Measurements from ENCODE around the gene LRP5.
"Not testable (repeated sequence)": the region's sequence is repeated elsewhere in the genome, so short reads cannot be mapped to it uniquely, and the experiment has no call there.

The LRP5 gene

DNA sequence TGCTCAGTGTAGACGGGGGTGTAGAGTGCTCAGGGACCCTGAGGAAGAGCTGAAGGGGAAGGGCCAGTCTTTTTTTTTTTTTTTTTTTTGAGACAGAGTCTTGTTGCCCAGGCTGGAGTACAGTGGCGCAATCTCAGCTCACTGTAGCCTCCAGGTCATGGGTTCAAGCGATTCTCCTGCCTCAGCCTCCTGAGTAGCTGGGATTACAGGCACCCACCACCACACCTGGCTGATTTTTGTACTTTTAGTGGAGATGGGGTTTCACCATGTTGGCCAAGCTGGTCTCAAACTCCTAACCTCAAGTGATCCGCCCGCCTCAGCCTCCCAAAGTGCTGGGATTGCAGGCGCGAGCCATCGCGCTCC lies 12.9 kb upstream of the LRP5 start:
- H3K27ac ChIP-seq (replicated peaks; ENCODE audit: low read length); H3K9me3 ChIP-seq (replicated peaks in 1 of 2; ENCODE audit: control insufficient read depth in 2 of 2, insufficient read depth in 1 of 2, low read depth in 1 of 2, low read length in 2 of 2); H3K4me1 ChIP-seq (ENCODE audit: control insufficient read depth in 2 of 2, insufficient read depth in 1 of 2, low read depth in 1 of 2, low read length in 2 of 2); H3K4me2 ChIP-seq (ENCODE audit: insufficient read depth, low read length, poor library complexity, severe bottlenecking); H2AFZ ChIP-seq (ENCODE audit: low read length); DNase-seq (ENCODE audit: low spot score); H3K36me3 ChIP-seq (replicated peaks in 1 of 2; ENCODE audit: control insufficient read depth in 2 of 2, insufficient read depth in 2 of 2, low read length in 2 of 2); H2BK5ac ChIP-seq (ENCODE audit: low read length); H3K9ac ChIP-seq (ENCODE audit: low read depth, low read length, poor library complexity); H4K91ac ChIP-seq (ENCODE audit: low read depth, low read length, poor library complexity); H3K23ac ChIP-seq (ENCODE audit: low read depth, low read length, poor library complexity); H2BK120ac ChIP-seq (ENCODE audit: low read depth, low read length); H3K79me1 ChIP-seq (ENCODE audit: low read depth, low read length); H2AK5ac ChIP-seq (ENCODE audit: low read depth, low read length); H3K4me3 ChIP-seq (ENCODE audit: low read length in 2 of 2); H4K8ac ChIP-seq (ENCODE audit: low read depth, low read length); H3K14ac ChIP-seq (ENCODE audit: low read length); H3K18ac ChIP-seq (ENCODE audit: low read length): not testable (repeated sequence)
- WGBS, 2 donors (ENCODE audit: extremely low coverage in 2 of 2, insufficient read length in 2 of 2, insufficient replicate concordance in 1 of 2): no CpG with 5 or more reads among the region's 9 CpGs
- Histone ChIP-seq H2BK15ac (ENCODE audit: low read length) (peak overlapping the region; percentile 58), H3K27me3 (ENCODE audit: control insufficient read depth in 3 of 3, insufficient read depth in 3 of 3, low read depth in 1 of 3, low read length in 3 of 3) (peaks cover 0 to 18% (median 0%) of the 10 kb centered on the region in 3 experiments), H2BK12ac (ENCODE audit: low read length) (peak overlapping the region; percentile 58), H3K4ac (ENCODE audit: low read length) (peak overlapping the region; percentile 76)

DNA sequence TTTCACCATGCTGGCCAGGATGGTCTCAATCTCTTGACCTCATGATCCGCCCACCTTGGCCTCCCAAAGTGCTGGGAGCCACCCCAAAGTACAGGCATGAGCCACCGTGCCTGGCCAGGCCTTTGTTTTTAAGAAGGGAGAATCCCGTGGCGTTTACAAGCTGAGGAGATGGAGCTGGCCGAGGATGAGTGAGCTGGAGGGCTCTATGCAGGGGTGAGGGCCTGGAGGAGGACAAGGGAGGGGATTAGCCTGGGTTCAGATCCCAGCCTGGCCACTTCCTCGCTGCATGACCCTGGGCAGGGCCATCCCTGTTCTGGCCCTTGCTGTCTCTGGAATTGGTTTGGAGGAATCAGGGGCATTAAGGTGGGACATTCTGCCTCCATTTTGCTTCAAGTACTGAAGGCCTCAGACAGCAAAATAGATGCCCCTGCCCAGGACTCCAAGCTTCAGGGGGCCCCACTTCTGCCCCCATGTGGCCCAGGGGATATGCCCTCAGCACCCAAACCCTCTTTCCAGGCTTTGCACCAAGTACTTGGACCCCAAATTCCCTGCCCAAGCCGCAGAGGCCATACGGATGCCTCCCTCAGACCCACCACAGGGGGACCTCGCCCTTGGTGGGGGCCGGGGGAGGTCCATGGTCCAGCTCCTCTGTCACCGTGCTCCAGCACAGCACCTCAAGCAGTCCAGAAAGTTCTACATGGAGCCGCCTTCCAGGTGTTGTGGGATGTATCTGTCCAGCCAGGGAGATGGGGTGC lies 12.1 kb upstream of the LRP5 start:
- Histone ChIP-seq H2BK120ac (ENCODE audit: low read depth, low read length) (no peak overlapping the region), H3K4me3 (ENCODE audit: low read length in 2 of 2) (no peak overlapping the region), H2BK5ac (ENCODE audit: low read length) (no peak overlapping the region), H3K4ac (ENCODE audit: low read length) (no peak overlapping the region), H2AK5ac (ENCODE audit: low read depth, low read length) (no peak overlapping the region), H4K91ac (ENCODE audit: low read depth, low read length, poor library complexity) (no peak overlapping the region), H3K4me2 (ENCODE audit: insufficient read depth, low read length, poor library complexity, severe bottlenecking) (no peak overlapping the region), H3K9ac (ENCODE audit: low read depth, low read length, poor library complexity) (no peak overlapping the region), H4K8ac (ENCODE audit: low read depth, low read length) (no peak overlapping the region), H2BK12ac (ENCODE audit: low read length) (no peak overlapping the region), H2BK15ac (ENCODE audit: low read length) (no peak overlapping the region), H3K23ac (ENCODE audit: low read depth, low read length, poor library complexity) (no peak overlapping the region), H3K18ac (ENCODE audit: low read length) (peak overlapping the region; percentile 6), H3K36me3 (replicated peaks in 1 of 2; ENCODE audit: control insufficient read depth in 2 of 2, insufficient read depth in 2 of 2, low read length in 2 of 2) (no peaks in the 10 kb centered on the region), H2AFZ (ENCODE audit: low read length) (no peak overlapping the region), H3K14ac (ENCODE audit: low read length) (no peak overlapping the region), H3K27ac (replicated peaks; ENCODE audit: low read length) (no peak overlapping the region), H3K9me3 (replicated peaks in 1 of 2; ENCODE audit: control insufficient read depth in 2 of 2, insufficient read depth in 1 of 2, low read depth in 1 of 2, low read length in 2 of 2) (peaks cover 4 to 12% of the 10 kb centered on the region in 2 donors), H3K27me3 (ENCODE audit: control insufficient read depth in 3 of 3, insufficient read depth in 3 of 3, low read depth in 1 of 3, low read length in 3 of 3) (peaks cover 0 to 18% (median 0%) of the 10 kb centered on the region in 3 experiments), H3K79me1 (ENCODE audit: low read depth, low read length) (peaks cover 3% of the 10 kb centered on the region), H3K4me1 (ENCODE audit: control insufficient read depth in 2 of 2, insufficient read depth in 1 of 2, low read depth in 1 of 2, low read length in 2 of 2) (peaks cover 0 to 2% of the 10 kb centered on the region in 2 donors)
- DNase-seq (ENCODE audit: low spot score): no peak
- no CpG with 5 or more reads among the region's 12 CpGs for WGBS, 2 donors (ENCODE audit: extremely low coverage in 2 of 2, insufficient read length in 2 of 2, insufficient replicate concordance in 1 of 2)

DNA sequence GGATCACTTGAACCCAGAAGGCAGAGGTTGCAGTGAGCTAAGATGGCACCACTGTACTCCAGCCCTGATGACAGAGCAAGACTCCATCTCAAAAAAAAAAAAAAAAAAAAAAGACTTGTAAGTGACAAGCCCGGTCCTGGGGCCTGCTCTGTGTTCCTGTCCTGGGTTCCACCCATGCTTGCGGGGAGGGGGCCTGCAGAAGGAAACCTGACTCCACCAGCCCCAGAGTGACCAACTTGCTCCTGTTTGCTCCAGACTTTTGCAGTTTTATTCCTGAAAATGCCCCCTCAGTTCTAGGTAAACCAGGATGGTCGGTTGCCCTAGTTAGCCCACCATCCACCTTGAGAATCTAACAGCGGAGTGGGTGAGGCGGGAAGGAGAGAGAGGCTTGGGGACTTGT lies 10.1 kb upstream of the LRP5 start:
- no peak overlapping the region for H2BK5ac ChIP-seq (ENCODE audit: low read length)
- H3K14ac ChIP-seq (ENCODE audit: low read length): no peak overlapping the region
- H3K4me3 ChIP-seq (ENCODE audit: low read length in 2 of 2): no peak overlapping the region
- H3K9me3 ChIP-seq (replicated peaks in 1 of 2; ENCODE audit: control insufficient read depth in 2 of 2, insufficient read depth in 1 of 2, low read depth in 1 of 2, low read length in 2 of 2): peaks cover 4 to 12% of the 10 kb centered on the region in 2 donors
- no peak overlapping the region for H4K91ac ChIP-seq (ENCODE audit: low read depth, low read length, poor library complexity)
- H2AFZ ChIP-seq (ENCODE audit: low read length): no peak overlapping the region
- no peak overlapping the region for H3K4ac ChIP-seq (ENCODE audit: low read length)
- peaks cover 3% of the 10 kb centered on the region for H3K79me1 ChIP-seq (ENCODE audit: low read depth, low read length)
- WGBS, 2 donors (ENCODE audit: extremely low coverage in 2 of 2, insufficient read length in 2 of 2, insufficient replicate concordance in 1 of 2): no CpG with 5 or more reads among the region's 5 CpGs
- H2AK5ac ChIP-seq (ENCODE audit: low read depth, low read length): peak overlapping the region; percentile 63
- no peak overlapping the region for H3K27ac ChIP-seq (replicated peaks; ENCODE audit: low read length)
- no peak overlapping the region for H2BK12ac ChIP-seq (ENCODE audit: low read length)
- no peak overlapping the region for H2BK15ac ChIP-seq (ENCODE audit: low read length)
- H3K9ac ChIP-seq (ENCODE audit: low read depth, low read length, poor library complexity): no peak overlapping the region
- no peak overlapping the region for H3K4me2 ChIP-seq (ENCODE audit: insufficient read depth, low read length, poor library complexity, severe bottlenecking)
- peak overlapping the region; percentile 21 for H4K8ac ChIP-seq (ENCODE audit: low read depth, low read length)
- H3K18ac ChIP-seq (ENCODE audit: low read length): no peak overlapping the region
- H2BK120ac ChIP-seq (ENCODE audit: low read depth, low read length): no peak overlapping the region
- no peaks in the 10 kb centered on the region for H3K36me3 ChIP-seq (replicated peaks in 1 of 2; ENCODE audit: control insufficient read depth in 2 of 2, insufficient read depth in 2 of 2, low read length in 2 of 2)
- peaks cover 0 to 2% of the 10 kb centered on the region in 2 donors for H3K4me1 ChIP-seq (ENCODE audit: control insufficient read depth in 2 of 2, insufficient read depth in 1 of 2, low read depth in 1 of 2, low read length in 2 of 2)
- no peak for DNase-seq (ENCODE audit: low spot score)
- no peak overlapping the region for H3K23ac ChIP-seq (ENCODE audit: low read depth, low read length, poor library complexity)
- H3K27me3 ChIP-seq (ENCODE audit: control insufficient read depth in 3 of 3, insufficient read depth in 3 of 3, low read depth in 1 of 3, low read length in 3 of 3): peaks cover 0 to 13% (median 0%) of the 10 kb centered on the region in 3 experiments

DNA sequence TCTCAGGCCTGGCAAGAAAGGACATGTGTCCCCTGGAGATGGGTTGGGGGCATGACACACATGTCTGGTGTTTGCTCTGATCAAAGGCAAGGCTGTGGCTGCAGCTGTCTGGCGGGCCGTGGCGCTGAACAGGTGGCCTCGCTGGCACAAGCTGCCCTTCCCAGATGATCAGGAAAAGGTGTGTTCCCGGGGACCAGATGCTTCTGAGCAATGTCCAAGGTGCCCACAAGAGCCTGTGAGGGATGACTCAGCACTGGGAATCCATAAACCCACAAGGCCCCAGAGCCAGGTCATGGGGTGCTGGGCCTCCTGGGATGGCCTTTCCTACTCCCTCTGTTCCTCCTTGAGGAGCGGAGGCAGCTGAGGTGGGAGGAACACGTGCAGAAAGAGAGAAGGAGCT lies 9.7 kb upstream of the LRP5 start:
- Histone ChIP-seq H3K9me3 (replicated peaks in 1 of 2; ENCODE audit: control insufficient read depth in 2 of 2, insufficient read depth in 1 of 2, low read depth in 1 of 2, low read length in 2 of 2) (peaks cover 4 to 12% of the 10 kb centered on the region in 2 donors), H4K91ac (ENCODE audit: low read depth, low read length, poor library complexity) (no peak overlapping the region), H2BK15ac (ENCODE audit: low read length) (no peak overlapping the region), H3K9ac (ENCODE audit: low read depth, low read length, poor library complexity) (no peak overlapping the region), H3K4me2 (ENCODE audit: insufficient read depth, low read length, poor library complexity, severe bottlenecking) (no peak overlapping the region), H2BK120ac (ENCODE audit: low read depth, low read length) (no peak overlapping the region), H2BK5ac (ENCODE audit: low read length) (no peak overlapping the region), H3K27ac (replicated peaks; ENCODE audit: low read length) (no peak overlapping the region), H3K4me1 (ENCODE audit: control insufficient read depth in 2 of 2, insufficient read depth in 1 of 2, low read depth in 1 of 2, low read length in 2 of 2) (no peaks in the 10 kb centered on the region), H3K18ac (ENCODE audit: low read length) (peak overlapping the region; percentile 24), H3K4ac (ENCODE audit: low read length) (no peak overlapping the region), H3K36me3 (replicated peaks in 1 of 2; ENCODE audit: control insufficient read depth in 2 of 2, insufficient read depth in 2 of 2, low read length in 2 of 2) (no peaks in the 10 kb centered on the region), H3K14ac (ENCODE audit: low read length) (no peak overlapping the region), H2BK12ac (ENCODE audit: low read length) (no peak overlapping the region), H3K4me3 (ENCODE audit: low read length in 2 of 2) (no peak overlapping the region), H3K27me3 (ENCODE audit: control insufficient read depth in 3 of 3, insufficient read depth in 3 of 3, low read depth in 1 of 3, low read length in 3 of 3) (peaks cover 0 to 13% (median 0%) of the 10 kb centered on the region in 3 experiments), H3K79me1 (ENCODE audit: low read depth, low read length) (peaks cover 3% of the 10 kb centered on the region), H4K8ac (ENCODE audit: low read depth, low read length) (peak overlapping the region; percentile 21), H3K23ac (ENCODE audit: low read depth, low read length, poor library complexity) (no peak overlapping the region), H2AK5ac (ENCODE audit: low read depth, low read length) (peak overlapping the region; percentile 63), H2AFZ (ENCODE audit: low read length) (no peak overlapping the region)
- no peak for DNase-seq (ENCODE audit: low spot score)
- no CpG with 5 or more reads among the region's 7 CpGs for WGBS, 2 donors (ENCODE audit: extremely low coverage in 2 of 2, insufficient read length in 2 of 2, insufficient replicate concordance in 1 of 2)

All from neuronal stem cell (in vitro differentiated cells).